CD8-positive, alpha-beta memory T cell (primary cell): Measurements from ENCODE around the gene TMEM212. TPM values are rescaled to one million over a fixed set of nuclear protein-coding genes. Genes with fewer than 3 reads are reported as not detected.

Experiments used
- CTCF ChIA-PET: fragments of 350-600 bp; sonication (Branson Sonifier 250); formaldehyde crosslinking; loops from one replicate; lab custom pipeline; 2021; ENCODE audit warnings: antibody characterized with exemption; lab: Charles Lee
- POLR2A ChIA-PET: fragments of 350-600 bp; sonication (Branson Sonifier 250); formaldehyde crosslinking; loops from one replicate; lab custom pipeline; 2021; ENCODE audit warnings: antibody characterized with exemption; lab: Charles Lee
- DNase-seq, 5 donors: peaks; one replicate each; pipeline versions ENCODE4 v3.0.0 to v3.0.0-alpha.2; 2020 to 2022; ENCODE audit warnings: mixed read lengths in 1 of 5
- H3K27ac ChIP-seq: one replicate; pipeline ENCODE4 v1.7.0; 2013; ENCODE audit warnings: low read depth, mild to moderate bottlenecking, low read length, moderate library complexity
- H3K27me3 ChIP-seq: 2 replicates; pipeline ENCODE4 v1.7.0; 2013; ENCODE audit warnings: low read length, mild to moderate bottlenecking; ENCODE audit not compliant: insufficient read depth, poor library complexity, severe bottlenecking
- H3K36me3 ChIP-seq: 2 replicates; pipeline ENCODE4 v1.7.0; 2013; ENCODE audit warnings: mild to moderate bottlenecking, low read length, moderate library complexity; ENCODE audit not compliant: insufficient read depth
- H3K4me1 ChIP-seq: 2 replicates; pipeline ENCODE4 v1.7.0; 2013; ENCODE audit warnings: mild to moderate bottlenecking, low read length, moderate library complexity; ENCODE audit not compliant: insufficient read depth
- H3K4me3 ChIP-seq: 2 replicates; pipeline ENCODE4 v1.7.0; 2013; ENCODE audit warnings: mild to moderate bottlenecking, low read length
- H3K9me3 ChIP-seq: 2 replicates; pipeline ENCODE4 v1.7.0; 2013; ENCODE audit warnings: mild to moderate bottlenecking, low read length
- H3K27ac Mint-ChIP-seq, 8 donors: one replicate each; pipeline ENCODE4 v1.8.0; 2020 to 2021; ENCODE audit warnings: mixed read lengths in 8 of 8, mild to moderate bottlenecking in 6 of 8, inconsistent platforms in 3 of 8, moderate library complexity in 3 of 8
- H3K27me3 Mint-ChIP-seq, 2 donors: one replicate each; pipeline ENCODE4 v1.8.0; 2020 to 2021; ENCODE audit warnings: mixed read lengths in 2 of 2, mild to moderate bottlenecking in 1 of 2, moderate library complexity in 1 of 2
- H3K36me3 Mint-ChIP-seq, 3 donors: one replicate each; pipeline ENCODE4 v1.8.0; 2020 to 2021; ENCODE audit warnings: mixed read lengths in 3 of 3, inconsistent platforms in 1 of 3, mild to moderate bottlenecking in 1 of 3
- H3K4me1 Mint-ChIP-seq, 3 donors: one replicate each; pipeline ENCODE4 v1.8.0; 2020 to 2021; ENCODE audit warnings: mixed read lengths in 3 of 3, inconsistent platforms in 1 of 3, mild to moderate bottlenecking in 1 of 3
- H3K4me3 Mint-ChIP-seq, 7 donors: one replicate each; pipeline ENCODE4 v1.8.0; 2020 to 2021; ENCODE audit warnings: mixed read lengths in 7 of 7, mild to moderate bottlenecking in 6 of 7, moderate library complexity in 4 of 7, inconsistent platforms in 2 of 7
- H3K9me3 Mint-ChIP-seq, 5 donors: one replicate each; pipeline ENCODE4 v1.8.0; 2020 to 2022; ENCODE audit warnings: mixed read lengths in 5 of 5, mild to moderate bottlenecking in 3 of 5, moderate library complexity in 2 of 5, inconsistent platforms in 1 of 5
- polyA plus RNA-seq: library from polyadenylated mRNA; unstranded; fragments of 300-500 nt; fragmentation: Illumina TruSeq; gene quantifications from one replicate; pipeline ENCODE4 v1.2.3, GENCODE V29; 2021
- total RNA-seq, 2 experiments: library from RNA; stranded (reverse); gene quantifications; one replicate each; pipeline ENCODE4 v1.2.3, GENCODE V29; 2021

Gene TMEM212
- total and polyA plus RNA-seq, 3 experiments from 2014 or later = not detected

GRCh38 chr3:171825222-171825828 lies 17.8 kb upstream of the TMEM212 start:
- no peaks in the 10 kb centered on the region for H3K9me3 Mint-ChIP-seq
- H3K27ac ChIP-seq = no peak overlapping the region
- H3K9me3 ChIP-seq = no peaks in the 10 kb centered on the region
- H3K27me3 Mint-ChIP-seq = peaks cover 7 to 30% of the 10 kb centered on the region in 2 donors
- H3K36me3 ChIP-seq = no peaks in the 10 kb centered on the region
- ChIA-PET POLR2A (no interaction called here), CTCF (no interaction called here)
- no peaks in the 10 kb centered on the region for H3K4me1 ChIP-seq
- no peak overlapping the region for H3K4me3 ChIP-seq
- no peak for DNase-seq
- H3K4me3 Mint-ChIP-seq = no peak overlapping the region
- no peaks in the 10 kb centered on the region for H3K27me3 ChIP-seq
- H3K36me3 Mint-ChIP-seq = no peaks in the 10 kb centered on the region
- H3K27ac Mint-ChIP-seq = peak overlapping the region in 3 of 8 donors; percentile 2 to 77 (median 9)
- H3K4me1 Mint-ChIP-seq = peaks cover 11 to 23% (median 20%) of the 10 kb centered on the region in 3 donors

- POLR2A ChIA-PET = no interaction called here
- Histone ChIP-seq H3K27ac (no peak overlapping the region), H3K36me3 (no peaks in the 10 kb centered on the region), H3K4me1 (no peaks in the 10 kb centered on the region), H3K4me3 (no peak overlapping the region), H3K9me3 (no peaks in the 10 kb centered on the region), H3K27me3 (no peaks in the 10 kb centered on the region)
- peaks cover 7 to 26% of the 10 kb centered on the region in 2 donors for H3K27me3 Mint-ChIP-seq
- H3K4me3 Mint-ChIP-seq = peak overlapping the region in 5 of 7 donors; percentile 48 to 88 (median 79)
- no peaks in the 10 kb centered on the region for H3K36me3 Mint-ChIP-seq
- H3K9me3 Mint-ChIP-seq = no peaks in the 10 kb centered on the region
- peaks cover 11 to 20% (median 17%) of the 10 kb centered on the region in 3 donors for H3K4me1 Mint-ChIP-seq
- CTCF ChIA-PET = no interaction called here
- no peak for DNase-seq
- peak overlapping the region in 7 of 8 donors; percentile 31 to 99 (median 89) for H3K27ac Mint-ChIP-seq
Measured at GRCh38 chr3:171827385-171827784, 15.8 kb upstream of the TMEM212 start.

- Histone ChIP-seq H3K4me3 (no peak overlapping the region), H3K27me3 (no peaks in the 10 kb centered on the region), H3K27ac (no peak overlapping the region), H3K36me3 (no peaks in the 10 kb centered on the region), H3K9me3 (no peaks in the 10 kb centered on the region), H3K4me1 (no peaks in the 10 kb centered on the region)
- peaks cover 7 to 26% of the 10 kb centered on the region in 2 donors for H3K27me3 Mint-ChIP-seq
- H3K4me1 Mint-ChIP-seq = peaks cover 11 to 20% (median 17%) of the 10 kb centered on the region in 3 donors
- H3K9me3 Mint-ChIP-seq = no peaks in the 10 kb centered on the region
- peak overlapping the region; percentile 13 to 88 (median 67) for H3K4me3 Mint-ChIP-seq
- ChIA-PET CTCF (no interaction called here), POLR2A (no interaction called here)
- peak in 1 of 5 donors; percentile 15 for DNase-seq
- no peaks in the 10 kb centered on the region for H3K36me3 Mint-ChIP-seq
- peak overlapping the region in 7 of 8 donors; percentile 39 to 99 (median 89) for H3K27ac Mint-ChIP-seq
Measured at GRCh38 chr3:171827836-171828458, 15.2 kb upstream of the TMEM212 start.

DNA sequence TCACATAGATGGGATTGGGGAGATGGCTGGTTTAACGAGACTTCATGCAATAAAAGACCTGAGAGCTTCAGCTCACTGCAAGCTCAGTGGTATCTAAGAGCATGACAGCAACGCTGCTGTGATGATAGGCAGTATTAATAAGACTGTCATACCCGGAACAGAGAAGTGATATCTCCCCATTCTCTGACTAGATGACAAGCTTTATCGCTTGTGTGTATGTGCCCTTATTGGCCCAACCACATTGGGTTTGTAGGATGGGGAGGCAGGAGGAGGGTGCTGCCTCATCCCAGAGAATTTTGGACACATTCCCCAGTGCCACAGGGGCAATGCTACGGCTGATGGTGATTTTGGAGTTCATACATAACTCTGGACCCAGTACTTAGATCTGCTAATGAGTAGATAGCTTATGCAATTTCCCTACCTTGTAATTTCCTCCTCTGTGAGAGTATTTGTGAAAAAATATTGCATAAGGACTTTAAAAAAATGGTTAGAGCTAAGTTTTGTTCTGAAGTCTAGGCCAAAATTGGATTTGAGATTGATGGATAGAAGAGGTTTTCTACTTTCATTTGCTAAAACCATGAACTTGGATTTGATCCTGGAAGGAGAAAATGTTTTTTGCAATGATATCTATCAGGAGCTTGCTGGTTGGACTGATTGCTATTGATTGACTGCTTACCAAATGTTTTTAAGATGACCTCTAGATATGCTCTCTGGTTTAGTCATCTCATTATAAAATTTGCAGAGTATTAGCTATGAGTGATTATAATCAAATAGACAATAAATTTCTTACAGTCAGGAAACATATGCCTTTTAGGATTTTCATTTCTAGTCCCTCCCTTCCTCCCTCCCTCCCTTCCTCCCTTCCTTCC lies 14.0 kb upstream of the TMEM212 start:
- POLR2A ChIA-PET = no interaction called here
- H3K27ac Mint-ChIP-seq = peak overlapping the region in 6 of 8 donors; percentile 2 to 99 (median 56)
- no peak overlapping the region for H3K4me3 ChIP-seq
- no peaks in the 10 kb centered on the region for H3K4me1 ChIP-seq
- CTCF ChIA-PET = no interaction called here
- H3K27me3 ChIP-seq = no peaks in the 10 kb centered on the region
- no peaks in the 10 kb centered on the region for H3K36me3 Mint-ChIP-seq
- H3K36me3 ChIP-seq = no peaks in the 10 kb centered on the region
- H3K27ac ChIP-seq = no peak overlapping the region
- H3K9me3 ChIP-seq = no peaks in the 10 kb centered on the region
- peaks cover 5 to 20% of the 10 kb centered on the region in 2 donors for H3K27me3 Mint-ChIP-seq
- no peaks in the 10 kb centered on the region for H3K9me3 Mint-ChIP-seq
- peaks cover 11 to 20% (median 17%) of the 10 kb centered on the region in 3 donors for H3K4me1 Mint-ChIP-seq
- no peak overlapping the region for H3K4me3 Mint-ChIP-seq
- no peak for DNase-seq

DNA sequence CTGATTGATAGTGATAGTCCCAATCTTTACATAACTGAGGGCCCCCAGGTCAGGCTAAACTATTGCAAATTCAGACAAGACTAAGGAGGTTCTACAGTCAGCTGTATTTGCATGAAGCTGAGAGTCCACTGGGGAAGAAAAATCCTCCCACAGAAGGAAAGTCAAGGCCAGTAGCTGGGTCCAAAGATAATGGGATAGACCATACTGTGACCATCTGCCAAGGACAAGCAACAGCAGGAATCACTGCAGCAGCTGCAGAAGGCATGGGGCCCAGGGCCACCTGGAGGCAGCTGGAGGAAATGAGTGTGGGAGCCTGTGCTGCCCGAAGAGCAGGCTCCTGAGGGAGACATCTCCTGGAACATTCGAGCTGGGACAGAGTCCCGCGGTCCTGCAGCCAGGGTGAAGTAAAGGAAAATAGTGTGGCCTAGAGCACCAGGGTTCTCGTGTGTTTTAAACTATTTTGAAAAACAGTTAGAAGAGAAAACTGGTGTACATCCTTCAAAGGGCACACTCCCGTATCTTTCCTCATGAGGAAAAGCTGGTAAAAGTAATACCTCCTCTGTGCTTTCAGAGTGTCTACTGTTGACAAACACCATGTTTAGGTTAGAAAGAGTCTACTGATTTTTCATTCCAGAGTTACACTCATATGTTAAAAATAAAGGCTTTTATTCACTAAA lies 13.2 kb upstream of the TMEM212 start:
- Mint-ChIP-seq H3K27me3 (peaks cover 5 to 13% of the 10 kb centered on the region in 2 donors), H3K27ac (peak overlapping the region in 4 of 8 donors; percentile 34 to 71 (median 47)), H3K4me1 (peaks cover 11 to 20% (median 17%) of the 10 kb centered on the region in 3 donors), H3K9me3 (no peaks in the 10 kb centered on the region), H3K4me3 (peak overlapping the region in 1 of 7 donors; percentile 45), H3K36me3 (no peaks in the 10 kb centered on the region)
- POLR2A ChIA-PET = no interaction called here
- Histone ChIP-seq H3K36me3 (no peaks in the 10 kb centered on the region), H3K9me3 (no peaks in the 10 kb centered on the region), H3K27me3 (no peaks in the 10 kb centered on the region), H3K4me1 (no peaks in the 10 kb centered on the region), H3K27ac (no peak overlapping the region), H3K4me3 (no peak overlapping the region)
- CTCF ChIA-PET = no interaction called here
- peak in 1 of 5 donors; percentile 10 for DNase-seq

DNA sequence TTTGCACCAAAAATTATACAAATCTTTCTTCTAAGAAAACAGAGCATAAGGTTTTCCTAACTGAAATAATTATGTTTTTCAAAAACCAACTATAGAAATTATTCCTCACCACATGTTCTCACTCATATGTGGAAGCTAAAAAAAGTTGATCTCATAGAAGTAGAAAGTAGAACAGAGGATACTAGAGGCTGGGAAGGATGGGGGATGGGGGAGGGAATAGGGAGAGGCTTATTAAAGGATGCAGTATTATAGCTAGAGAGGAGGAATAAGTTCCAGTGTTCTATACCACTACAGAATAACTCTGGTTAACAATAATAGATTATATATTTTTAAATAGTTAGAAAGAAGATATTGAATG lies 12.7 kb upstream of the TMEM212 start:
- no peaks in the 10 kb centered on the region for H3K9me3 Mint-ChIP-seq
- ChIA-PET POLR2A (no interaction called here), CTCF (no interaction called here)
- no peaks in the 10 kb centered on the region for H3K4me1 ChIP-seq
- H3K36me3 ChIP-seq = no peaks in the 10 kb centered on the region
- H3K4me1 Mint-ChIP-seq = peaks cover 11 to 20% (median 17%) of the 10 kb centered on the region in 3 donors
- H3K4me3 ChIP-seq = no peak overlapping the region
- no peak overlapping the region for H3K4me3 Mint-ChIP-seq
- no peak overlapping the region for H3K27ac Mint-ChIP-seq
- no peaks in the 10 kb centered on the region for H3K9me3 ChIP-seq
- no peaks in the 10 kb centered on the region for H3K36me3 Mint-ChIP-seq
- H3K27ac ChIP-seq = no peak overlapping the region
- DNase-seq = no peak
- peaks cover 5 to 11% of the 10 kb centered on the region in 2 donors for H3K27me3 Mint-ChIP-seq
- no peaks in the 10 kb centered on the region for H3K27me3 ChIP-seq

- H3K36me3 Mint-ChIP-seq = no peaks in the 10 kb centered on the region
- no peaks in the 10 kb centered on the region for H3K4me1 ChIP-seq
- no peaks in the 10 kb centered on the region for H3K27me3 ChIP-seq
- H3K4me1 Mint-ChIP-seq = peaks cover 11 to 17% (median 16%) of the 10 kb centered on the region in 3 donors
- CTCF ChIA-PET = no interaction called here
- no peaks in the 10 kb centered on the region for H3K9me3 ChIP-seq
- H3K27ac ChIP-seq = no peak overlapping the region
- H3K36me3 ChIP-seq = no peaks in the 10 kb centered on the region
- no peak overlapping the region for H3K4me3 ChIP-seq
- no peaks in the 10 kb centered on the region for H3K9me3 Mint-ChIP-seq
- H3K27ac Mint-ChIP-seq = no peak overlapping the region
- POLR2A ChIA-PET = no interaction called here
- H3K4me3 Mint-ChIP-seq = no peak overlapping the region
- H3K27me3 Mint-ChIP-seq = peaks cover 0 to 11% of the 10 kb centered on the region in 2 donors
- DNase-seq = no peak
Measured at GRCh38 chr3:171831936-171832335, 11.2 kb upstream of the TMEM212 start.
